Keratinocyte (primary cell): Measurements from ENCODE around the gene SLC20A1. TPM values are rescaled to one million over a fixed set of nuclear protein-coding genes. Genes with fewer than 3 reads are reported as not detected.
"Not testable (repeated sequence)": the region's sequence is repeated elsewhere in the genome, so short reads cannot be mapped to it uniquely, and the experiment has no call there.

ENCODE experiments used
- DNase-seq: peaks from one replicate; pipeline ENCODE4 v3.0.0-alpha.2; 2011; ENCODE audit warnings: low read depth, missing footprints, low spot score
- FAIRE-seq: peaks from 2 replicates; lab custom pipeline; 2011; peaks lifted over from hg19 to GRCh38; lab: Jason Lieb, UNC
- H2AFZ ChIP-seq: 2 replicates; pipeline ENCODE4 v1.6.0; 2012; ENCODE audit warnings: low read length, control low read depth, inconsistent platforms; ENCODE audit not compliant: control insufficient read depth
- H3K27ac ChIP-seq: 2 replicates; pipeline ENCODE4 v1.5.1; 2011; ENCODE audit warnings: low read length; ENCODE audit not compliant: control insufficient read depth, insufficient read depth
- H3K27me3 ChIP-seq: 3 replicates; pipeline ENCODE4 v1.6.0; 2011; ENCODE audit warnings: low read length; ENCODE audit not compliant: control insufficient read depth, insufficient read depth; ENCODE audit errors: extremely low read depth
- H3K36me3 ChIP-seq, 2 experiments: 2 replicates in 1 of 2; 3 replicates in 1 of 2; pipeline ENCODE4 v1.5.1; 2011; ENCODE audit warnings: low read length in 2 of 2, mild to moderate bottlenecking in 1 of 2; ENCODE audit not compliant: control insufficient read depth in 2 of 2, insufficient read depth in 2 of 2; ENCODE audit errors: extremely low read depth in 1 of 2
- H3K4me1 ChIP-seq: 3 replicates; pipeline ENCODE4 v1.5.1; 2011; ENCODE audit warnings: low read length; ENCODE audit not compliant: control insufficient read depth, insufficient read depth; ENCODE audit errors: extremely low read depth
- H3K4me2 ChIP-seq: 3 replicates; pipeline ENCODE4 v1.6.0; 2011; ENCODE audit warnings: low read depth, low read length; ENCODE audit not compliant: control insufficient read depth, insufficient read depth; ENCODE audit errors: extremely low read depth
- H3K4me3 ChIP-seq, 3 experiments: fragments of 200-600 bp in 1 of 3; sonication (generic) in 1 of 3; 2 replicates in 2 of 3; 3 replicates in 1 of 3; pipeline ENCODE4 v1.5.1; 2011 to 2016; ENCODE audit warnings: low read length in 3 of 3, mild to moderate bottlenecking in 3 of 3, control low read depth in 2 of 3, inconsistent platforms in 1 of 3, low read depth in 1 of 3, mixed read lengths in 1 of 3, mixed run types in 1 of 3, moderate library complexity in 1 of 3; ENCODE audit not compliant: control insufficient read depth in 2 of 3, insufficient read depth in 2 of 3; ENCODE audit errors: extremely low read depth in 1 of 3
- H3K79me2 ChIP-seq: 2 replicates; pipeline ENCODE4 v1.6.0; 2012; ENCODE audit warnings: low read length; ENCODE audit not compliant: control insufficient read depth, insufficient read depth
- H3K9ac ChIP-seq: 3 replicates; pipeline ENCODE4 v1.6.0; 2011; ENCODE audit warnings: low read length; ENCODE audit not compliant: control insufficient read depth, insufficient read depth; ENCODE audit errors: extremely low read depth
- H3K9me1 ChIP-seq: 3 replicates; pipeline ENCODE4 v1.6.0; 2011; ENCODE audit warnings: low read length; ENCODE audit not compliant: control insufficient read depth, insufficient read depth; ENCODE audit errors: extremely low read depth
- H3K9me3 ChIP-seq: 2 replicates; pipeline ENCODE4 v1.5.1; 2012; ENCODE audit warnings: low read depth, low read length; ENCODE audit not compliant: control insufficient read depth
- H4K20me1 ChIP-seq: 3 replicates; pipeline ENCODE4 v1.6.0; 2011; ENCODE audit warnings: low read length; ENCODE audit not compliant: control insufficient read depth, insufficient read depth; ENCODE audit errors: extremely low read depth
- CTCF ChIP-seq, 3 experiments: IDR thresholded peaks in 1 of 3; conservative IDR thresholded peaks in 1 of 3; optimal IDR thresholded peaks in 1 of 3; 2 replicates in 2 of 3; 3 replicates in 1 of 3; pipeline versions ENCODE3 to v1.5.1; 2011; ENCODE audit warnings: low read length in 3 of 3, mild to moderate bottlenecking in 3 of 3, moderate library complexity in 2 of 3, control low read depth in 1 of 3, inconsistent platforms in 1 of 3; ENCODE audit not compliant: insufficient read depth in 2 of 3; ENCODE audit errors: extremely low read depth in 1 of 3
- EZH2 ChIP-seq: IDR thresholded peaks from one replicate; pipeline ENCODE4 v1.6.1; 2012; ENCODE audit warnings: inconsistent platforms, mild to moderate bottlenecking, low read length, moderate library complexity
- dilution Hi-C: fragments of 300-500 bp; cut with MboI; formaldehyde crosslinking; loops from one replicate; pipeline ENCODE4 v1.7.0; 2020; ENCODE audit warnings: low sequenced_read_pairs; ENCODE audit not compliant: extremely low pct_ligation_motif_present
- polyA plus RNA-seq, 5 experiments: library from polyadenylated mRNA; depleted of rRNA in 3 of 5; stranded (reverse) in 3 of 5; stranded (forward) in 1 of 5; unstranded in 1 of 5; fragments of >200 nt; gene quantifications; 1 replicate in 1 of 5; 2 replicates in 3 of 5; 3 replicates in 1 of 5; pipeline versions ENCODE4 v1.2.1 to v1.2.3, GENCODE V29; 2011 to 2012; ENCODE audit warnings: missing spikeins in 2 of 5, low read depth in 1 of 5, low replicate concordance in 1 of 5

The SLC20A1 gene
- polyA plus RNA-seq, 1 donor (not counting 4 experiments of a cell fraction or from before 2014, with no cell fraction given), result 265 TPM

DNA sequence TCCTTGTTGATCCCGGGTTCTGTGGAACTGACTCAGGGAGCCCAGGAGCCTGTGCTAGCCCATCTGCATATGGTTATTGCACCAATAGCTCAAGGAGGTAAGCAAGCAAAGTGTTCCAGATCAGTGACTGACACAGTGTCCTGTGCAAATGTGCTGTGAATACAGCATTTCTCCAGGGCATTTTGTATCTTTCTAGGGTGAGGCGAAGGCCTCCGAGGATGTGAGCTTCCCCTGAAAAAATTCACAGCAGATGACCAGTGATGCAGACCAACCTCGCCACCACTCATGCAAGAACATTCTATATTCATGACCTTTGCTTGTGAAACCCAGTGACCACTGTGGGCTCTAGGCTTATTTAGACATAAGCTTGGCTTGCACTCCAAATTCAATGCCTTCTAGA lies 59.8 kb downstream of the SLC20A1 start:
- Histone ChIP-seq H3K4me1 (peaks cover 15% of the 10 kb centered on the region), H3K27ac (no peak overlapping the region), H3K79me2 (no peaks in the 10 kb centered on the region), H4K20me1 (no peaks in the 10 kb centered on the region), H2AFZ (no peak overlapping the region), H3K4me3 (no peak overlapping the region), H3K9ac (no peak overlapping the region), H3K36me3 (no peaks in the 10 kb centered on the region), H3K4me2 (no peak overlapping the region), H3K9me1 (no peaks in the 10 kb centered on the region), H3K27me3 (no peaks in the 10 kb centered on the region), H3K9me3 (no peaks in the 10 kb centered on the region)
- TF ChIP-seq CTCF (optimal IDR thresholded peaks at IDR 0.05 in 1 of 3, IDR thresholded peaks at IDR 0.05 in 1 of 3, conservative IDR thresholded peaks at IDR 0.05 in 1 of 3; ENCODE audit: extremely low read depth in 1 of 3, insufficient read depth in 2 of 3, low read length in 3 of 3), result no peak
- no peak for TF ChIP-seq EZH2
- DNase-seq, result no peak
- no peak for FAIRE-seq
- dilution Hi-C loops, result no loop called here

- Histone ChIP-seq H3K9me3 (no peaks in the 10 kb centered on the region), H3K36me3 (no peaks in the 10 kb centered on the region), H3K9ac (no peak overlapping the region), H3K4me2 (peak overlapping the region; percentile 6), H3K79me2 (no peaks in the 10 kb centered on the region), H3K27me3 (no peaks in the 10 kb centered on the region), H3K27ac (peak overlapping the region; percentile 22), H3K4me1 (peaks cover 15% of the 10 kb centered on the region), H3K4me3 (no peak overlapping the region), H2AFZ (peak overlapping the region; percentile 39), H3K9me1 (no peaks in the 10 kb centered on the region), H4K20me1 (no peaks in the 10 kb centered on the region)
- dilution Hi-C loops, result no loop called here
- peak; percentile 82 for FAIRE-seq
- TF ChIP-seq EZH2 (no peak), CTCF (optimal IDR thresholded peaks at IDR 0.05 in 1 of 3, IDR thresholded peaks at IDR 0.05 in 1 of 3, conservative IDR thresholded peaks at IDR 0.05 in 1 of 3; ENCODE audit: extremely low read depth in 1 of 3, insufficient read depth in 2 of 3, low read length in 3 of 3) (no peak)
- peak; percentile 89 for DNase-seq
Measured at GRCh38 chr2:112706170-112706664, 60.5 kb downstream of the SLC20A1 start.

GRCh38 chr2:112706947-112707346 lies 61.2 kb downstream of the SLC20A1 start:
- H4K20me1 ChIP-seq, H3K27ac ChIP-seq, H3K4me2 ChIP-seq, H3K9me1 ChIP-seq, H3K9ac ChIP-seq, H3K27me3 ChIP-seq, FAIRE-seq, H3K36me3 ChIP-seq, H2AFZ ChIP-seq, H3K79me2 ChIP-seq, DNase-seq, H3K4me3 ChIP-seq, H3K9me3 ChIP-seq, dilution Hi-C loops: not testable (repeated sequence)
- peaks cover 15% of the 10 kb centered on the region for H3K4me1 ChIP-seq
